PFSK-1 (cell line): ENCODE data around the gene ODC1.

Experiments
- FOXP2 ChIP-seq: optimal IDR thresholded peaks from 2 replicates; pipeline ENCODE3; 2011; ENCODE audit warnings: borderline replicate concordance, control low read depth, inconsistent platforms; ENCODE audit not compliant: insufficient read depth; ENCODE audit errors: extremely low read length, extremely low read depth
- POLR2AphosphoS5 ChIP-seq: IDR thresholded peaks from 2 replicates; pipeline ENCODE4 v1.6.1; 2012; ENCODE audit warnings: low read depth, mild to moderate bottlenecking, control low read depth, low read length, moderate library complexity
- SIN3A ChIP-seq: IDR thresholded peaks from 2 replicates; pipeline ENCODE4 v1.6.1; 2012; ENCODE audit warnings: mild to moderate bottlenecking, low read length, moderate library complexity, borderline replicate concordance; ENCODE audit not compliant: insufficient read depth

GRCh38 chr2:10414591-10414990, 33.5 kb downstream of the ODC1 start:
- no peak for TF ChIP-seq SIN3A
- no peak for TF ChIP-seq POLR2AphosphoS5
- no peak for TF ChIP-seq FOXP2
